Right lobe of liver (tissue), 6 donors: ENCODE measurements around the gene CRACR2B. TPM values are rescaled to one million over a fixed set of nuclear protein-coding genes. Genes with fewer than 3 reads are reported as not detected.

ENCODE experiments used
- ATAC-seq, 4 donors: fragments of 200-7000 bp; cut with Tn5 transposase; one replicate each; pipeline ENCODE4 v1.9.1; 2020; ENCODE audit warnings: mild to moderate bottlenecking in 4 of 4, moderate library complexity in 4 of 4
- DNase-seq, 3 donors: peaks; one replicate each; pipeline ENCODE4 v3.0.0-alpha.2; 2020
- H3K27ac ChIP-seq, 3 donors: fragments of 200-600 bp; one replicate each; pipeline ENCODE4 v1.8.0; 2022
- H3K27me3 ChIP-seq, 2 donors: fragments of 200-600 bp; one replicate each; pipeline ENCODE4 v1.8.0; 2022
- H3K36me3 ChIP-seq, 4 donors: fragments of 200-600 bp; sonication (generic) in 1 of 4; one replicate each; pipeline versions ENCODE4 v1.5.1 to v1.8.0; 2017 to 2022; ENCODE audit warnings: control low read depth in 1 of 4
- H3K4me1 ChIP-seq, 4 donors: fragments of 200-600 bp; sonication (generic) in 1 of 4; one replicate each; pipeline versions ENCODE4 v1.5.1 to v1.8.0; 2017 to 2022; ENCODE audit warnings: control low read depth in 1 of 4
- H3K4me3 ChIP-seq, 3 donors: fragments of 200-600 bp; one replicate each; pipeline ENCODE4 v1.8.0; 2022
- H3K9me3 ChIP-seq, 4 donors: fragments of 200-600 bp; sonication (generic) in 1 of 4; one replicate each; pipeline versions ENCODE4 v1.5.1 to v1.8.0; 2017 to 2022; ENCODE audit warnings: control low read depth in 1 of 4
- CTCF ChIP-seq, 4 donors: fragments of 200-600 bp in 3 of 4; fragments of 450-650 bp in 1 of 4; IDR thresholded peaks; one replicate each; pipeline versions ENCODE4 v1.5.1 to v1.8.0; 2016 to 2022; ENCODE audit warnings: antibody characterized with exemption in 4 of 4, mild to moderate bottlenecking in 2 of 4
- POLR2A ChIP-seq: fragments of 450-650 bp; IDR thresholded peaks from one replicate; pipeline ENCODE4 v1.6.1; 2017; ENCODE audit warnings: antibody characterized with exemption, mild to moderate bottlenecking
- WGBS: methylation state at CpG from one replicate; pipeline ENCODE4 v1.1.6; 2018; ENCODE audit warnings: low coverage, low lambda C conversion rate; ENCODE audit not compliant: insufficient coverage; ENCODE audit errors: missing lambda C conversion rate; 5-methylcytosine and 5-hydroxymethylcytosine counted together
- intact Hi-C, 2 donors: fragments of 100-400 bp; cut with DNase I; formaldehyde crosslinking; loops; one replicate each; pipeline versions ENCODE4 v1.11.2 to v1.14.1; 2022
- total RNA-seq, 6 experiments: library from RNA; depleted of rRNA in 2 of 6; stranded (reverse); fragments of >200 nt in 2 of 6; fragmentation: NEBNext Ultra II Directional in 3 of 6; extraction: Animal tissue kit (Norgen Biotek cat#: 25700) in 3 of 6; gene quantifications; one replicate each; pipeline versions ENCODE4 v1.1.0 to v1.2.4, GENCODE V29; 2016 to 2023
- donor health status: DM: no; HTN: yes; CAD: no.
- donor health status: DM: no; HTN: no; CAD: no.
- donor health status: DM: no; HTN: no; CAD: no.
- donor health status: DM: no; HTN: yes; CAD: no.
- donor health status: DM: no; HTN: yes; CAD: no.

CRACR2B gene
- total RNA-seq, 6 experiments from 2014 or later: 2.2 to 4.0 (median 3.1) TPM

- peaks cover 0 to 26% (median 4%) of the 10 kb centered on the region in 4 donors for H3K4me1 ChIP-seq
These were observed 15.5 kb downstream of the CRACR2B start for GRCh38 chr11:843086-843734.

GRCh38 chr11:843818-844692 lies 16.3 kb downstream of the CRACR2B start:
- Histone ChIP-seq H3K27ac (peak overlapping the region; percentile 93 to 97 (median 95)), H3K36me3 (peaks cover 0 to 15% (median 9%) of the 10 kb centered on the region in 4 donors), H3K9me3 (no peaks in the 10 kb centered on the region), H3K4me1 (peaks cover 0 to 35% (median 4%) of the 10 kb centered on the region in 4 donors), H3K27me3 (peaks cover 0 to 2% of the 10 kb centered on the region in 2 donors), H3K4me3 (peak overlapping the region; percentile 96 to 100 (median 98))
- peak; percentile 91 to 96 (median 93) for DNase-seq
- ATAC-seq: peak; percentile 51 to 68 (median 56)
- peak; percentile 81 for TF ChIP-seq POLR2A
- TF ChIP-seq CTCF (IDR thresholded peaks at IDR 0.05): no peak
- 15% methylated on average over 8 of the region's 25 CpGs for WGBS
- intact Hi-C loops: no loop called here

More at GRCh38 chr11:843086-843734, 15.5 kb downstream of the CRACR2B start:
- H3K27ac ChIP-seq: peak overlapping the region; percentile 93 to 97 (median 95)
- TF ChIP-seq POLR2A (no peak), CTCF (IDR thresholded peaks at IDR 0.05) (no peak)
- DNase-seq (no peak), ATAC-seq (no peak)
- 0% methylated on average over 13 of the region's 53 CpGs for WGBS
- intact Hi-C loops: no loop called here
- H3K27me3 ChIP-seq: no peaks in the 10 kb centered on the region
- no peaks in the 10 kb centered on the region for H3K9me3 ChIP-seq
- H3K36me3 ChIP-seq: peaks cover 0 to 22% (median 13%) of the 10 kb centered on the region in 4 donors
- H3K4me3 ChIP-seq: peak overlapping the region; percentile 96 to 100 (median 98)

GRCh38 chr11:844693-845644 lies 17.2 kb downstream of the CRACR2B start:
- peak overlapping the region; percentile 96 to 100 (median 98) for H3K4me3 ChIP-seq
- TF ChIP-seq CTCF (IDR thresholded peaks at IDR 0.05): peak in 1 of 4 donors; percentile 6
- no peak for TF ChIP-seq POLR2A
- no peaks in the 10 kb centered on the region for H3K9me3 ChIP-seq
- H3K27ac ChIP-seq: peak overlapping the region; percentile 93 to 97 (median 95)
- H3K4me1 ChIP-seq: peaks cover 0 to 35% (median 4%) of the 10 kb centered on the region in 4 donors
- DNase-seq (peak; percentile 88 to 93 (median 90)), ATAC-seq (peak; percentile 32 to 57 (median 48))
- WGBS: no CpG with 5 or more reads among the region's 31 CpGs
- intact Hi-C loops: loop anchor here in 1 of 2 donors (5.0 kb wide), 1 partner anchor 207 kb away; no protein-coding TSS in a partner anchor
- H3K27me3 ChIP-seq: peaks cover 0 to 5% of the 10 kb centered on the region in 2 donors
- H3K36me3 ChIP-seq: peaks cover 0 to 6% (median 2%) of the 10 kb centered on the region in 4 donors
